Spleen (tissue), 7 donors: Measurements from ENCODE around the gene PRR3.

Source experiments
- CTCF ChIP-seq, 11 experiments: fragments of 200-600 bp in 7 of 11; fragments of 450-650 bp in 4 of 11; sonication (generic) in 4 of 11; IDR thresholded peaks in 8 of 11; conservative IDR thresholded peaks in 3 of 11; 1 replicate in 7 of 11; 2 replicates in 4 of 11; pipeline versions ENCODE4 v1.4.0 to v1.8.0; 2016 to 2021; ENCODE audit warnings: antibody characterized with exemption in 11 of 11, inconsistent platforms in 4 of 11, mild to moderate bottlenecking in 1 of 11
- POLR2A ChIP-seq, 3 donors: fragments of 450-650 bp; IDR thresholded peaks; one replicate each; pipeline ENCODE4 v1.5.1; 2017; ENCODE audit warnings: antibody characterized with exemption in 3 of 3, mild to moderate bottlenecking in 1 of 3
- POLR2AphosphoS5 ChIP-seq, 3 donors: sonication (generic); formaldehyde crosslinking; IDR thresholded peaks; one replicate each; pipeline ENCODE4 v1.5.1; 2017; ENCODE audit warnings: antibody characterized with exemption in 3 of 3
- donor health status: DM: no; HTN: no; CAD: no; lungs with moderate emphysema.
- donor health status: DM: no; HTN: no; CAD: no.
- donor health status: DM: no; HTN: no; CAD: no.

DNA sequence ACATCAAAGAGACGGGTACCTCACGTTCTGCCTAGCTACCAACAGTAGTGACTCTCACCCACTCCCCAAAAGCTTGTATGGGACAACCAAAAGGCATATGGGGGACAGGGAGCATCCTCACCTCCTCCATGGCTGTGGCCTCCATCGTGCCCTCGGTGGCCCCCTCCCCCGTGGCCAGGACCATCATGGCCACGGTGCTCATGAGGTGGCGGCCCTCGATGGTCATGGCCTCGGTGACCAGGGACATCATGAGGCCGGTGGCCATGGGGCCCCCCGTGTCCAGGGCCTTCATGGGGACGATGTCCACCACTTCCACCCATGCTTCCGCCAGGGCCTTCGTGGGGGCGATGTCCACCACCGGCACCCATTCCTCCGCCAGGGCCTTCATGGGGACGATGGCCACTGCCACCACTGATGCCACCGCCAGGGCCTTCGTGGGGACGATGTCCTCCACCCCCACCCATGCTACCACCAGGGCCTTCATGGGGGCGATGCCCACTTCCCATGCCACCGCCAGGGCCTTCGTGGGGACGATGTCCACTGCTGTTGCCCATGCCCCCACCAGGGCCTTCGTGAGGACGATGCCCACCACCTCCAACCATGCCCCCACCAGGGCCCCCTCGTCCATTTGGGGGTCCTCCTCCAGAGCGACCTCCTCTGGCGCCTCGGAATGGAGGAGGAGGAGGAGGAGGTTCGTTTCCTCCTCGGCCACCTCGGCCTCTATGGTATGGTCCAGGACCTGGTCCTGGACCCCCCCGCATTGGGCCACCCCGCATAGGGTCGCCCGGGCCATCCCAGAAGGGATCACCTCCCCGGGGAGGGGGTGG lies 44.9 kb downstream of the PRR3 start:
- TF ChIP-seq CTCF (IDR thresholded peaks at IDR 0.05 in 8 of 11, conservative IDR thresholded peaks at IDR 0.05 in 3 of 11) (no peak), POLR2A (IDR thresholded peaks at IDR 0.05) (no peak), POLR2AphosphoS5 (IDR thresholded peaks at IDR 0.05) (peak; percentile 66 to 85 (median 72))
